Neural crest cell (in vitro differentiated cells): ENCODE results near the gene KRT34. TPM values are rescaled to one million over a fixed set of nuclear protein-coding genes. Genes with fewer than 3 reads are reported as not detected.

Experiments
- DNase-seq: peaks from one replicate; pipeline ENCODE4 v3.0.0; 2021; ENCODE audit warnings: low read depth, mixed read lengths, low spot score
- H3K27ac Mint-ChIP-seq: one replicate; pipeline ENCODE4 v1.8.0; 2021; ENCODE audit warnings: mild to moderate bottlenecking, mixed read lengths; ENCODE audit not compliant: unreplicated experiment
- H3K27me3 Mint-ChIP-seq: 2 replicates; pipeline ENCODE4 v1.8.0; 2021; ENCODE audit warnings: low read depth, mild to moderate bottlenecking, mixed read lengths
- H3K36me3 Mint-ChIP-seq: 2 replicates; pipeline ENCODE4 v1.8.0; 2021; ENCODE audit warnings: low read depth, mild to moderate bottlenecking, mixed read lengths
- H3K4me1 Mint-ChIP-seq: 2 replicates; pipeline ENCODE4 v1.8.0; 2021; ENCODE audit warnings: mixed read lengths
- H3K4me3 Mint-ChIP-seq: one replicate; pipeline ENCODE4 v1.8.0; 2021; ENCODE audit warnings: mild to moderate bottlenecking, mixed read lengths
- H3K9me3 Mint-ChIP-seq: 2 replicates; pipeline ENCODE4 v1.8.0; 2021; ENCODE audit warnings: mixed read lengths
- CTCF ChIP-seq: fragments of 200-600 bp; sonication (generic); conservative IDR thresholded peaks from 2 replicates; pipeline ENCODE4 v1.5.0; 2021; ENCODE audit warnings: antibody characterized with exemption, mild to moderate bottlenecking
- total RNA-seq: library from RNA; stranded (reverse); gene quantifications from 2 replicates; pipeline ENCODE4 v1.2.1, GENCODE V29; 2021

Gene KRT34
- total RNA-seq, 1 donor from 2014 or later = not detected

- Mint-ChIP-seq H3K9me3 (no peaks in the 10 kb centered on the region), H3K4me3 (no peak overlapping the region), H3K27ac (no peak overlapping the region), H3K27me3 (no peaks in the 10 kb centered on the region), H3K4me1 (no peaks in the 10 kb centered on the region), H3K36me3 (no peaks in the 10 kb centered on the region)
- TF ChIP-seq CTCF = no peak
- DNase-seq = no peak
These were observed 53.9 kb downstream of the KRT34 start for GRCh38 chr17:41328207-41328606.

Other genes with a start within 250 kb of the KRT34 start
- gene KRTAP4-6, start 241.8 kb downstream of the KRT34 start, total RNA-seq = not detected in 2 replicates
- gene KRTAP4-5, start 232.5 kb downstream of the KRT34 start, total RNA-seq = not detected in 2 replicates
- not detected in 2 replicates for gene KRTAP4-4, start 221.6 kb downstream of the KRT34 start, total RNA-seq
- gene KRTAP4-3, start 214.1 kb downstream of the KRT34 start, total RNA-seq = not detected in 2 replicates
- not detected in 2 replicates for gene KRTAP4-2, start 204.1 kb downstream of the KRT34 start, total RNA-seq
- gene KRTAP4-1, start 197.4 kb downstream of the KRT34 start, total RNA-seq = not detected in 2 replicates
- gene KRTAP9-1, start 192.4 kb downstream of the KRT34 start, total RNA-seq = not detected in 2 replicates
- not detected in 2 replicates for gene KRTAP9-2, start 155.7 kb downstream of the KRT34 start, total RNA-seq
- not detected in 2 replicates for gene KRTAP9-3, start 149.9 kb downstream of the KRT34 start, total RNA-seq
- not detected in 2 replicates for gene KRTAP9-8, start 144.3 kb downstream of the KRT34 start, total RNA-seq
- gene KRTAP9-4, start 132.6 kb downstream of the KRT34 start, total RNA-seq = not detected in 2 replicates
- not detected in 2 replicates for gene KRTAP9-9, start 126.9 kb downstream of the KRT34 start, total RNA-seq
- not detected in 2 replicates for gene KRTAP9-6, start 116.9 kb downstream of the KRT34 start, total RNA-seq
- not detected in 2 replicates for gene KRTAP9-7, start 106.6 kb downstream of the KRT34 start, total RNA-seq
- not detected in 2 replicates for gene KRTAP29-1, start 79.5 kb downstream of the KRT34 start, total RNA-seq
- not detected in 2 replicates for gene KRTAP16-1, start 73.0 kb downstream of the KRT34 start, total RNA-seq
- not detected in 2 replicates for gene KRTAP17-1, start 66.6 kb downstream of the KRT34 start, total RNA-seq
- not detected in 2 replicates for gene KRT33A, start 31.5 kb downstream of the KRT34 start, total RNA-seq
- gene KRT33B, start 12.5 kb downstream of the KRT34 start, total RNA-seq = not detected in 2 replicates
- not detected in 2 replicates for gene KRT31, start 15.3 kb upstream of the KRT34 start, total RNA-seq
- not detected in 2 replicates for gene KRT37, start 42.3 kb upstream of the KRT34 start, total RNA-seq
- not detected in 2 replicates for gene KRT38, start 58.7 kb upstream of the KRT34 start, total RNA-seq
- not detected in 2 replicates for gene KRT32, start 85.1 kb upstream of the KRT34 start, total RNA-seq
- not detected in 2 replicates for gene KRT35, start 98.8 kb upstream of the KRT34 start, total RNA-seq
- gene KRT36, start 107.6 kb upstream of the KRT34 start, total RNA-seq = not detected in 2 replicates
- gene KRT13, start 123.3 kb upstream of the KRT34 start, total RNA-seq = not detected in 2 replicates
- gene KRT15, start 136.6 kb upstream of the KRT34 start, total RNA-seq = not detected in 2 replicates
- 0.35 and 0.80 TPM in 2 replicates for gene KRT19, start 146.0 kb upstream of the KRT34 start, total RNA-seq
- not detected in 2 replicates for gene KRT9, start 189.8 kb upstream of the KRT34 start, total RNA-seq
- gene KRT14, start 204.6 kb upstream of the KRT34 start, total RNA-seq = not detected in 2 replicates
- gene KRT16, start 230.5 kb upstream of the KRT34 start, total RNA-seq = not detected in 2 replicates
- gene KRT17, start 242.3 kb upstream of the KRT34 start, total RNA-seq = not detected in 2 replicates